Activated T-cell treated with anti-CD3 and anti-CD28 coated beads for 48 hours (primary cell): Measurements from ENCODE around the gene DMGDH.

Experiments used
- DNase-seq: peaks from one replicate; pipeline ENCODE4 v3.0.0-alpha.2; 2020; ENCODE audit warnings: low read depth

DMGDH gene

DNA sequence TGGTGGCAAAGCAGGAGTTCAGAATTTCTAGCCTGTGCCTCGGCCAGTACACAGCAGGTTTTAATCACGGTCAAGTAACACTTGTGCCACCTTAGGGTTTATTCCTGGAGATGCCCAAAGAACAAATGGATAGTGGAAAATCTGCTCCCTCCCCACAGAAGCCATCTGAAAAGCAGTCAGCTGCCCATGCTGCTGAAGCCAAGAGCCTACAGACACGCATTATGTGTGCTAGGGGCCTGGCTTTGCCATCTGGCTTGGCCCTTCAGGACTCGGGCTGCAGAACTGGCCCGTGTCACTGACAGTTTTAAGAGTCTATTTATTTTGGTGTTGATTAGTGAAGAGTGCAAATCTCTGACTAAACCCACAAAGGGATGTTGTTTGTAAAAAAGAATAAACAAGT is 95.5 kb downstream of the DMGDH start:
- no peak for DNase-seq

- no peak for DNase-seq
Measured at GRCh38 chr5:78972654-78973428, 96.6 kb downstream of the DMGDH start.

- DNase-seq: no peak
Measured at GRCh38 chr5:78971998-78972397, 97.5 kb downstream of the DMGDH start.

DNA sequence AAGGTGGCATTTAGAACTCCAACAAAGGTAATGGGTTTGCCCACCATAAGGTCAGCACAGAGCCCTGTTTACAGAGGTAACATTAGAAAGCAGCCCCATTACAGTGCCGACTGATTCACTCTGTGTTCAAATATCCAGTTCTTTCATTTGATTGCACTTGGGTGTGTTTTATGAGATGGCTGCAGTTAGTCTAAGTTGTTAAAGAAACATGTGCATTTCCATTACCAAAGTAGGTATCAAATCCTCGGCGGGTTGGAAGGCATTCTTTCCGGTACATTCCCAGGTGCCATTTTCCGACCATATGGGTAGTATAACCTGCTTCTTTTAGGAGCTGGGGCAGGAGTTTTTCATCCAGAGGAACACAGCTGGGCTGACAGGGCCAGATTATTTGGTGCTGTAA is 100.7 kb downstream of the DMGDH start:
- DNase-seq: no peak

GRCh38 chr5:78964889-78965288 is 104.6 kb downstream of the DMGDH start:
- no peak for DNase-seq

GRCh38 chr5:78961743-78962142 is 107.7 kb downstream of the DMGDH start:
- no peak for DNase-seq

DNA sequence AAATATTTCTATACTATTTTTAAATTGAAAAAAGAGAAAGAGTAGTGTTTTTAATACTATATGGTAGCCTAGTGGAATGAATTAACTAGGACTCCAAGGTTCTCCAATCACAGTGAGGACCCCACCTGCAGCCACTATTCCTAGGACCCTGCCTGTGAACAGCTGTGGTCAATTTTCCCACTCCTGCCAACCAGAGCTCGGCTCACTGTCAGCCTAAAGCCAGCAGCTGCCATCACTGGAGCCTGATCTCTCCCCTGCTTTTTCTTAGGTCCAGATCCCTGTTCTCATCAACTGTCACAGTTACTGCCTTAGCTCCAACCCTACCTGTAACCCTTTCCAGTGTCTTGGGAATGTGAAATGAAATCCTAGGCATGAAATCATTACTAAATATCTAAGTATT is 109.7 kb downstream of the DMGDH start:
- DNase-seq: no peak

- DNase-seq: no peak
Measured at GRCh38 chr5:78958672-78959445, 110.6 kb downstream of the DMGDH start.

DNA sequence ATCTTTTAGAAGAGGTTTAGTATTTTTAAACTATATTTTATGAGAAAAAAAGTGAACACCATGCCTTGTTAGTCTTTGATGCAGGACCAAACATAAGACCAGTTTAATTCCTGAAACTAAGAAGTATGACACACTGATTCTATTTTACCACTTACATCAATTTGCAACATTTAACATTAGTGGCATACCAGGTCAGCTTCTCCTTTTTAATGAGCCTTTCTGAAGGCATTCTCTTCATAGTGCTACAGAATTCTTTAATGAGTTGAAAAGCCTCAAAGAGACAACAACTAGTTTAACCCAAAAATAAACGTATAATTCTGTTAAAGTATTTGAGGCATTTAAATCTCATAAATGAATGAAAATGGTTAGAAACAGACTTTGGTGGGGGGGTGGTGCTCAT is 112.6 kb downstream of the DMGDH start:
- DNase-seq: no peak

- no peak for DNase-seq
Measured at GRCh38 chr5:78953092-78953800, 116.2 kb downstream of the DMGDH start.
